Natural killer cell (primary cell): Measurements from ENCODE around the gene TRAF3. TPM values are rescaled to one million over a fixed set of nuclear protein-coding genes. Genes with fewer than 3 reads are reported as not detected.

ENCODE experiments used
- ATAC-seq, 3 donors: fragments of 150-1000 bp in 2 of 3; fragments of 200-7000 bp in 1 of 3; cut with Tn5 transposase; 1 replicate in 1 of 3; 2 replicates in 2 of 3; pipeline ENCODE4 v1.10.0; 2021; ENCODE audit warnings: mild to moderate bottlenecking in 2 of 3, moderate library complexity in 2 of 3
- DNase-seq, 2 donors: peaks; one replicate each; pipeline versions ENCODE4 v3.0.0 to v3.0.0-alpha.2; 2013 to 2021; ENCODE audit warnings: mixed read lengths in 1 of 2
- H3K27ac ChIP-seq: one replicate; pipeline ENCODE4 v1.5.1; 2013; ENCODE audit warnings: mild to moderate bottlenecking, low read length
- H3K27me3 ChIP-seq: one replicate; pipeline ENCODE4 v1.6.1; 2013; ENCODE audit warnings: low read length; ENCODE audit not compliant: control insufficient read depth, insufficient read depth
- H3K36me3 ChIP-seq: one replicate; pipeline ENCODE4 v1.6.1; 2013; ENCODE audit warnings: low read length; ENCODE audit not compliant: control insufficient read depth, insufficient read depth
- H3K4me1 ChIP-seq: one replicate; pipeline ENCODE4 v1.6.1; 2013; ENCODE audit warnings: low read length; ENCODE audit not compliant: control insufficient read depth, insufficient read depth
- H3K4me3 ChIP-seq: one replicate; pipeline ENCODE4 v1.5.1; 2013; ENCODE audit warnings: low read length
- H3K9me3 ChIP-seq: one replicate; pipeline ENCODE4 v1.6.1; 2013; ENCODE audit warnings: low read length; ENCODE audit not compliant: control insufficient read depth, insufficient read depth
- H3K27ac Mint-ChIP-seq, 2 donors: one replicate each; pipeline ENCODE4 v1.8.0; 2022; ENCODE audit warnings: mild to moderate bottlenecking in 2 of 2, mixed read lengths in 2 of 2, moderate library complexity in 1 of 2
- H3K27me3 Mint-ChIP-seq, 2 donors: one replicate each; pipeline ENCODE4 v1.8.0; 2022; ENCODE audit warnings: low read depth in 2 of 2, mixed read lengths in 2 of 2
- H3K36me3 Mint-ChIP-seq: one replicate; pipeline ENCODE4 v1.8.0; 2022; ENCODE audit warnings: mixed read lengths
- H3K4me1 Mint-ChIP-seq, 2 donors: one replicate each; pipeline ENCODE4 v1.8.0; 2022; ENCODE audit warnings: mixed read lengths in 2 of 2
- H3K4me3 Mint-ChIP-seq: one replicate; pipeline ENCODE4 v1.8.0; 2022; ENCODE audit warnings: mild to moderate bottlenecking, moderate library complexity, mixed read lengths
- H3K9me3 Mint-ChIP-seq, 2 donors: one replicate each; pipeline ENCODE4 v1.8.0; 2022; ENCODE audit warnings: mixed read lengths in 2 of 2
- WGBS: methylation state at CpG from one replicate; pipeline ENCODE4 v1.1.7; 2013; ENCODE audit warnings: missing lambda C conversion rate; ENCODE audit not compliant: insufficient coverage; 5-methylcytosine and 5-hydroxymethylcytosine counted together
- intact Hi-C: fragments of 100-400 bp; cut with micrococcal nuclease; formaldehyde crosslinking; loops from one replicate; pipeline ENCODE4 v1.14.2; 2022
- total RNA-seq, 4 donors: library from RNA; stranded (reverse); fragments of 120-200 nt in 1 of 4; gene quantifications; one replicate each; pipeline versions ENCODE4 v1.2.3 to v1.2.4, GENCODE V29; 2013 to 2022
- TF ChIP-seq, protein P1 (sequence below): fragments of 200-600 bp; IDR thresholded peaks from one replicate; pipeline ENCODE4 v1.8.0; 2022; ENCODE audit warnings: antibody characterized with exemption

TRAF3 gene
- total RNA-seq, 3 donors from 2014 or later (not counting 1 experiment from before 2014, with no cell fraction given), result 21.0 to 31.6 (median 23.5) TPM

DNA sequence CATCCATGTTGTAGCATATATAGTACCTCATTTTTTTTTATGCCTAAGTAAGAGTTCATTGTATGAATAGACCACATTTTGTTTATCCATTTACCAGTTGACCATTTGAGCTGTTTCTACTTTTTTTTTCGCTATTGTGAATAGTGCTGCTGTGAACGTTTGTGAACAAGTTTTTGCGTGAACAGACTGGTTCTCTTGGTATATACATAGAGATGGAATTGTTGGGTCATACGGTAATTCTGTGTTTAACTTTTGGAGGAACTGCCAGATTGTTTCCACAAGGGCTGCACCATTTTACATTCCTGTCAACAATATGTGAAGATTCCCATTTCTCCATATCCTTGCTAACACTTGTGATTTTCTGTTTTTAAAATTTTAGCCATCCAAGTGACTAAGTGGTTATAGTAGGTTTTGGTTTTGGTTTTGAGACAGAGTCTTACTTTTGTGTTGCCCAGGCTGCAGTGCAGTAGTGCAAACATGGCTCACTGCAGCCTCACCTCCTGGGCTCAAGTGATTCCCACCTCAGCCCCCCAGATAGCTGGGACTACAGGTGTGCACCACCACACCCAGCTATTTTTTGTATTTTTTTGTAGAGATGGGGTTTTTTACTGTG, 76.9 kb downstream of the TRAF3 start:
- Mint-ChIP-seq H3K4me1 (peaks cover 24% of the 10 kb centered on the region in 2 donors), H3K9me3 (no peaks in the 10 kb centered on the region), H3K27me3 (no peaks in the 10 kb centered on the region), H3K4me3 (no peak overlapping the region), H3K27ac (no peak overlapping the region), H3K36me3 (no peaks in the 10 kb centered on the region)
- no peak overlapping the region for H3K27ac ChIP-seq
- peaks cover 7% of the 10 kb centered on the region for H3K4me1 ChIP-seq
- H3K27me3 ChIP-seq, result no peaks in the 10 kb centered on the region
- H3K9me3 ChIP-seq, result no peaks in the 10 kb centered on the region
- TF ChIP-seq, protein P1, sequence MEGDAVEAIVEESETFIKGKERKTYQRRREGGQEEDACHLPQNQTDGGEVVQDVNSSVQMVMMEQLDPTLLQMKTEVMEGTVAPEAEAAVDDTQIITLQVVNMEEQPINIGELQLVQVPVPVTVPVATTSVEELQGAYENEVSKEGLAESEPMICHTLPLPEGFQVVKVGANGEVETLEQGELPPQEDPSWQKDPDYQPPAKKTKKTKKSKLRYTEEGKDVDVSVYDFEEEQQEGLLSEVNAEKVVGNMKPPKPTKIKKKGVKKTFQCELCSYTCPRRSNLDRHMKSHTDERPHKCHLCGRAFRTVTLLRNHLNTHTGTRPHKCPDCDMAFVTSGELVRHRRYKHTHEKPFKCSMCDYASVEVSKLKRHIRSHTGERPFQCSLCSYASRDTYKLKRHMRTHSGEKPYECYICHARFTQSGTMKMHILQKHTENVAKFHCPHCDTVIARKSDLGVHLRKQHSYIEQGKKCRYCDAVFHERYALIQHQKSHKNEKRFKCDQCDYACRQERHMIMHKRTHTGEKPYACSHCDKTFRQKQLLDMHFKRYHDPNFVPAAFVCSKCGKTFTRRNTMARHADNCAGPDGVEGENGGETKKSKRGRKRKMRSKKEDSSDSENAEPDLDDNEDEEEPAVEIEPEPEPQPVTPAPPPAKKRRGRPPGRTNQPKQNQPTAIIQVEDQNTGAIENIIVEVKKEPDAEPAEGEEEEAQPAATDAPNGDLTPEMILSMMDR, result no peak
- DNase-seq, result no peak
- intact Hi-C loops, result no loop called here
- peak in 1 of 3 donors; percentile 25 for ATAC-seq
- H3K4me3 ChIP-seq, result no peak overlapping the region
- H3K36me3 ChIP-seq, result no peaks in the 10 kb centered on the region
- 100% methylated on average over 4 of the region's 4 CpGs for WGBS

DNA sequence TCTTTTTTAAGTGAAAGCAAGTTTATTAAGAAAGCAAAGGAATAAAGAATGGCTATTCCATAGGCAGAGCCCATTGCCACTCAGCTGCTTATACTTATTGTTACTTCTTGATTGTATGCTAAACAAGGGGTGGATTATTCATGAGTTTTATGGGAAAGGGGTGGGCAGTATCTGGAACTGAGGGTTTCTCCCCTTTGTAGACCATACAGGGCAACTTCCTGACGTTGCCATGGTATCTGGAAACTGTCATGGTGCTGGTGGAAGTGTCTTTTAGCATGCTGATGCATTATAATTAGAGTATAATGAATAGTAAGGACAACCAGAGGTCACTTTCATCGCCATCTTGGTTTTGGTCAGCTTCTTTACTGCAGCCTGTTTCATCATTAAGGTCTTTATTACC, 78.9 kb downstream of the TRAF3 start:
- intact Hi-C loops, result no loop called here
- no peaks in the 10 kb centered on the region for H3K36me3 ChIP-seq
- ATAC-seq (no peak), DNase-seq (no peak)
- Mint-ChIP-seq H3K4me3 (no peak overlapping the region), H3K9me3 (peaks cover 0 to 2% of the 10 kb centered on the region in 2 donors), H3K4me1 (peaks cover 17 to 18% of the 10 kb centered on the region in 2 donors), H3K27me3 (no peaks in the 10 kb centered on the region), H3K27ac (peak overlapping the region in 1 of 2 donors; percentile 54), H3K36me3 (no peaks in the 10 kb centered on the region)
- WGBS, result 81% methylated on average over 2 of the region's 2 CpGs
- no peaks in the 10 kb centered on the region for H3K9me3 ChIP-seq
- no peak overlapping the region for H3K27ac ChIP-seq
- TF ChIP-seq, protein P1, result no peak
- no peaks in the 10 kb centered on the region for H3K27me3 ChIP-seq
- no peak overlapping the region for H3K4me3 ChIP-seq
- peaks cover 7% of the 10 kb centered on the region for H3K4me1 ChIP-seq

DNA sequence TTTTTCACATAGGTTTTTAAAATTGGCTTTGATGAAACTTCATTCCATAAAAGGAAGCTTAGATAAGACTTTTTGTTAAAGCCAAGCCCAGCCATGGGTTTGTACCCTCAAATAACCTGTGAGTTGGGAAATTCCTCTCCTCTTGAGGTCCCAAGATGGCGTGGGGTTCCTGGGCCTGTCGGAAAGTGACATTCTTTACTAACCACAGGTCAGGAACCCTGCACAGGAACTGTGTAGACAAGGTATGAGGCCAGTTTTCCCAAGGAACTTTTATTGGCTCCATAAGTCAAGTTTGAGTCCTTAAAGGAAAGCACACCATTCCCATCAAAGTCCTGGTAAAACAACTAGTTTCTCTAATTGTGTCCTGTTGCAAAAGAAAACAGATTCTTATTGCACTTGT, 80.2 kb downstream of the TRAF3 start:
- H3K27me3 ChIP-seq, result no peaks in the 10 kb centered on the region
- no peak overlapping the region for H3K27ac ChIP-seq
- peaks cover 7% of the 10 kb centered on the region for H3K4me1 ChIP-seq
- TF ChIP-seq, protein P1, result no peak
- no peaks in the 10 kb centered on the region for H3K27me3 Mint-ChIP-seq
- intact Hi-C loops, result no loop called here
- H3K27ac Mint-ChIP-seq, result no peak overlapping the region
- H3K36me3 ChIP-seq, result no peaks in the 10 kb centered on the region
- no peak overlapping the region for H3K4me3 ChIP-seq
- no peak for DNase-seq
- H3K36me3 Mint-ChIP-seq, result peaks cover 9% of the 10 kb centered on the region
- peaks cover 17 to 18% of the 10 kb centered on the region in 2 donors for H3K4me1 Mint-ChIP-seq
- H3K9me3 Mint-ChIP-seq, result peaks cover 5 to 6% of the 10 kb centered on the region in 2 donors
- no peak for ATAC-seq
- 100% methylated on average over 2 of the region's 2 CpGs for WGBS
- peaks cover 8% of the 10 kb centered on the region for H3K9me3 ChIP-seq
- H3K4me3 Mint-ChIP-seq, result no peak overlapping the region

DNA sequence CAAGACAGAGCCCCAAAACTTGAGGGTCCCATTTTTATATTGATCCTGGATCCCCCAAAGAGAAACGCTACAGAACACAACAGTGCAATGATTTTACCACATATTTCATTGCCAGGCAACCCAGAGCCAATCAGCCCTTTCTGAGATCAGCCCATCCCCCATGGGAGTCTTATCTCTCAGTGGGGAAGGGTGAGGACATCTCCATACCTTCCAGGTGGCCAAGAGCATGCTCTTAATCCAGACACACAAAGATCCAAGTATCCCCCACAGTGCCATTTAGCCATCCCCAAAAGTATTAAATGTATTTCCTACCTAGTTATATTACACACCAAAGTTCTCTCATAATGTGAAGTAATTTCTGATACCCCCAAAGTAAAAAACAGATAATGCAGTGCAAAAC, 82.7 kb downstream of the TRAF3 start:
- Histone ChIP-seq H3K4me3 (no peak overlapping the region), H3K27ac (no peak overlapping the region), H3K9me3 (peaks cover 8% of the 10 kb centered on the region), H3K36me3 (no peaks in the 10 kb centered on the region), H3K27me3 (no peaks in the 10 kb centered on the region), H3K4me1 (peaks cover 7% of the 10 kb centered on the region)
- ATAC-seq (no peak), DNase-seq (no peak)
- TF ChIP-seq, protein P1, result no peak
- no peak overlapping the region for H3K4me3 Mint-ChIP-seq
- H3K4me1 Mint-ChIP-seq, result peaks cover 10 to 15% of the 10 kb centered on the region in 2 donors
- peaks cover 6 to 9% of the 10 kb centered on the region in 2 donors for H3K9me3 Mint-ChIP-seq
- WGBS, result 100% methylated on average over 1 of the region's 1 CpG
- no peaks in the 10 kb centered on the region for H3K27me3 Mint-ChIP-seq
- H3K27ac Mint-ChIP-seq, result no peak overlapping the region
- H3K36me3 Mint-ChIP-seq, result peaks cover 15% of the 10 kb centered on the region
- intact Hi-C loops, result no loop called here
